NCI-H146 treated with DMSO at 0.1 percent for 48 hours (cell line): ENCODE measurements around the gene CCDC27.
A peak's percentile ranks its signal among the peaks of the same experiment; 100 is the strongest.
"Not testable (repeated sequence)": the region's sequence is repeated elsewhere in the genome, so short reads cannot be mapped to it uniquely, and the experiment has no call there.

Source experiments
- DNase-seq: peaks from one replicate; lab custom pipeline; 2025; ENCODE audit not compliant: unreplicated experiment; lab: John Stamatoyannopoulos, UW

Gene CCDC27

DNA sequence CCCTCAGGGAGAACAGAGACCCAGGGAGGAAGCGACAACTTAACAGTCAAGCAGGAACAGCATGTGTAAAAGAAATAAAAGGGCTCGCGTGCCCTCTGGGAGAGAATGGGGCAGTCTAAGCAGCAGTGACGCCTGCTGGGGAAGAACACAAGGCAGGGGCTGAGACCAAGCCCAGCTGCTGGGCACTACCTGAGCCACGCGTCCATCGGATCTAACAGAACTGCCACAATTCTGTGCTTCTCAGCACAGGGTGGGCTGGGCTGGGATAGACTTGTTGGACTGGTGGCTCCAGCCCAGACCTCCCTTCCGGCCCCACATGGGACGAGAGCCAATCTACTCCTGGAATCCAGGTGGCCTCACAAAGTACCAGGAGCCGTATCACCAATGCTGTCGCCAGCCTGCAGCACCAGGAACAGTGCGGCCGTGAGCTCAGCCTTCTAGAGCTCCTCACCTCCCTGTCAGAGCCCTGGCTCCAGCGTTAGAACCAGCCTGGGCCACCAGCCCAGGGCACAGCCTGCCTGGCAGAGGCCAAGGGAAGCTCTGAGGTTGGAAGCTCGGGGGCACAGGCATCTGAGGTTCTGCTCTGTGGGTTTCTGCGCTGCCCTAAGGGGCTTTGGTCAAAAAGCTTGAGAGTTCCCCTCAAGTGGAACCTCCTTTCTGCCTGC is 36.6 kb downstream of the CCDC27 start:
- no peak for DNase-seq

- DNase-seq = no peak
Observed at GRCh38 chr1:3789421-3790300, 37.4 kb downstream of the CCDC27 start.

GRCh38 chr1:3790500-3790923 is 38.3 kb downstream of the CCDC27 start:
- DNase-seq = no peak

GRCh38 chr1:3790952-3791351 is 38.7 kb downstream of the CCDC27 start:
- no peak for DNase-seq

DNA sequence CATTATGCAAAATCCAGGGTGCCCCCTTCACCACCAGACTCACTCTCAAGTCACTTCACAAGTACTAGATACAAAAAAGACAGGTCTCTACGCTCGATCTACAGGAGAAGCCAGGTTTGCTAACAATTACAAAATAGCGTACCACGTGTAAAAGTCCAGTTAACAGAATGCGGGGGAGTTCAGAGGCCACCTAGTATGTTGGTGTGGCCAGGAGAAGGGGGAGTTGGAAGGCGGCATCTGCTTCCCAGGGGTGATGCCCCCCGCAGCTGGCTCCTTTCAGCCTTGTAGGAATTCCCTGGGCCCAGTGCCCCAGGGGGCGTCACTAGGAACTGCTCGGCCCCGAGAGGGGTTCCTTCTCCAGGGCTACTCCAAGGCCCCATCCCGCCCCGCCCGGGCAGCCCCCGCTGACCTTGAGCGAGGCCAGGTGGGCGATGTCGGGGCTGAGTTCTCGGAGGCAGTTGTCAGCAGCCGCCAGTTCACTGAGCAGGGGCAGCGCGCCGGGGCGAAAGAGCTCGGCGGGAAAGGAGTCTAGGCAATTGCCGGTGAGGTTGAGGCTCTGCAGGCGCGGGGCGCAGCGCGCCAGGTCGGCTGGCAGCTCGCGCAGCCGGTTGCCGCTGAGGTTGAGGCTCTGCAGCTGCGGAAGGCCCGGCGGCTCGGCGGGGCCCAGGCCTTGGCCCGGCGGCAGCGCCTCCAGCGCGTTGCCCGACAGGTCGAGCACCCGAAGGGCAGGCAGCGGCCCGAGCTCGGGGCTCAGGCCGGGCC is 43.4 kb downstream of the CCDC27 start:
- no peak for DNase-seq

- peak; percentile 62 for DNase-seq
Observed at GRCh38 chr1:3796215-3797061, 44.2 kb downstream of the CCDC27 start, which contains the start of gene LRRC47. LRRC47 (minus strand) TSS chr1:3796498; CDS start chr1:3796476, 22 bp downstream.

GRCh38 chr1:3799976-3800685 is 47.9 kb downstream of the CCDC27 start:
- DNase-seq = no peak

- DNase-seq = not testable (repeated sequence)
Observed at GRCh38 chr1:3800795-3801194, 48.5 kb downstream of the CCDC27 start.

GRCh38 chr1:3803905-3804626 is 51.8 kb downstream of the CCDC27 start:
- no peak for DNase-seq

DNA sequence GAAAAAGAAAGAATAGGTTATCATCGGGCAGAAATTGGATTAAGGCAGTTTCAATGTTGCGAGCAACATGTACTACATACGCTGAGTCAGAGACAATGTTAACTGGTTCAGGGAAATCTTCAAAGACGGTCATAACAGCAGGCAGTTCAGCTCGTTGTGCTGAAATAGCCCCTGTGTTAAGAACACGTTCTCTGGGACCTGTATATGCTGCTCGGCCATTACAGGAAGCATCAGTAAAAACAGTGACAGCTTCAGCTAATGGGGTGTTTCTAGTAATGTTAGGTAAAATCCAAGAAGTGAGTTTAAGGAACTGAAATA is 52.3 kb downstream of the CCDC27 start:
- DNase-seq = not testable (repeated sequence)

DNA sequence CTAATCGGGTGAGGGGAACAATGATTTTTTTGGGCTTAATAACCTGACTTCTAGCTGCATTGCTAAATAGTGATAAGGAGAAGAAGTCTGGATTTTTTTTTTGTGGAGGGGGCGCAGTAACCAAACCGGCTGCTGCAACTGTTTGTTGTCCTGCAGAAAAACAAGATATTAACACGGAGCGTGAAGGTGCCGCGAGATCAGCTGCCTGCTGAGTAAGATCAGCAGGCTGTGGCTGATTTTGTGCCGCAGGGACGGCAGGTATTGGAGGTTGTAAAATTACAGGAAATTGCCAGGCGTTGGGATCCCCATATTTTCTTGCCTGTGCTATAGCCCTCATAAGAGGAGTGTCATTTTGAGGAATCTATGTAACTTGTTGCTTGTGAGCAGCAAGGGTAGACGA is 52.8 kb downstream of the CCDC27 start:
- DNase-seq = no peak

DNA sequence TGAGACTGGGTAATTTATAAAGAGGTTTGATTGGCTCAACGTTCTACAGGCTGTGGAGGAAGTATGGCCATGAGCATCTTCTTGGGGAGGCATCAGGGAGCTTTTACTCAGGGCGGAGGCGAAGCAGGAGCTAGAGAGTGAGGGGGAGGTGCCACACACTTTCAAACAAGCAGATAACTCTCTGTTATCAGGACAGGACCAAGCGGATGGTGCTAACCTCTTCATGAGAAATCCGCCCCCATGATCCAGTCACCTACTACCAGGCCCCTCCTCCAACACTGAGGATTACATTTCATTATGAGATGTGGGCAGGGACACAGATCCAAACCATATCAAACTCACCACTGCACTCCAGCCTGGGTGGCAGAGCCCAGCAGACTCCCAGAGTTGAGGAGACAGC is 55.5 kb downstream of the CCDC27 start:
- DNase-seq = no peak

GRCh38 chr1:3809680-3810079 is 57.4 kb downstream of the CCDC27 start:
- no peak for DNase-seq

GRCh38 chr1:3810149-3810761 is 58.0 kb downstream of the CCDC27 start:
- DNase-seq = not testable (repeated sequence)

DNA sequence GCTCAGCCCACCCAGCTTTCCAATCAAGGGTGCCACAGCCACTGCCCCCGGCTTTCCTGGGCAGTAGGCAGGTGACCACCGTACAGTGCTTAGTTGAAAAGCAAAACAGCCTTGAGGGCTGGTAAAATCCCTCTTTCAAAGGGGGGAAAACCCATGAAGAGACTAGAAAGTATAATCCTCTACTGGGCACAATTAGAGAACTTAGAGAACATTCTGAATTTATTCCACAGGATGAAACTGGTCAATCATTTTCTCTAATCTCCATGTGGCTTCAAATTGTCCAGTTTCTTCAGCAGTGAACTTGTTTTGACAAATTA is 59.3 kb downstream of the CCDC27 start:
- DNase-seq = no peak

DNA sequence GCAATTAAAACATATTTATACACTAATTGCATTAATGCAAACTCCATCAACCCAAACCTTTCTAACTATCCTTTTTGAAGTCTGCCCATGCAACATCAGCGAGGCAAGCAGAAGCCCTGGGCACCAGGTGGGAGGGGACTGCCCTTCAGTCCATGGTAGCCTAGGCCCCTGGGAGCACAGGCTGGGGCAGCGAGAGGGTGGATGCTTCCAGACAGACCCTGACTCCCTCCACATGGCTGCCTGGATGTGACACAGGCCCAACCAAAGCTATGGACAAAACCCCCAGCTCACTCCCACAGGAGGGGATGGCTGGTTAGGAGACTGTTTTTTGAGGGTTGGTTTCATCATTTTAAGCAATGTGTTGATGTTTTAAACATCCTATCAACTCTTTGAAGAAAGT is 61.8 kb downstream of the CCDC27 start:
- no peak for DNase-seq

DNA sequence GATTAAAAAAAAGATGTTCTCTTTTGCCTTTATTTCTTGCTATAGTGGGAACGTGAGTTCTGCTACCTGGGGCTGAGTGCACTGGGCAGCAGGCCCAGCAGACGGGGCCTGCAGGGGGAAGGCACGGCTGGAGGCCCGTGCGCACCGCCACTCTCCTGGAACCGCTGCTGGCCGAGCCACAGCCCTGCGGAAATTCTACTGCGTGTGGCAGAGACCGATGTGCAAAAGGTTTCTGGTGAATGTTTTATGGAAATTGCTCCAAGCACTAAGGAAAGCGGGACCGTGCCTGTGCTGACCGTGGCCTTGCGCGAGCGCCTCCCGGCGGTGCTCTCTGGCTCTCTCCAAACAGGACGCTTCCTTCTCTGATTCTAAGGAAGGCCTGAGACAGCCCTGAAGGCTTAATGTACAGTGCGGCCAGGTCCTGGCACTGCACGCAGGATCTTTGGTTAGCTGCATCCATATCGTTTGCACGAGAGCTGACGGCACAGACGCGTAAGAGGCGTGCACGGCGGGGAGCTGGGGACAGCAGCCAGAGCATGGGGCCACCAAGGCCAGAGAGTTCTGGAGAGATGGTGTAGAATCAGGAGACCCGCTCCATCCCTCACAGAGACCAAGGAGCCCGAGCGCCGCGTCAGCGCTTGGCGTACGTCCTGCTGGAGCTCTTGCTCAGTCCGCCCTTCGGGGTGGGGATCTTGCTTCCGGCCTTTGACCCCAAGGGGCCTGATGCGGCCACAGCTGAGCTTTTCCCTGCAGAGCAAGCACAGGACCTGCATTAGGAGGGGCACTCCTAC is 62.7 kb downstream of the CCDC27 start:
- DNase-seq = no peak

- no peak for DNase-seq
Observed at GRCh38 chr1:3816331-3817137, 64.3 kb downstream of the CCDC27 start.
